GM13977 (cell line): ENCODE data around the gene FGG.

Experiments
- DNase-seq: peaks from one replicate; pipeline ENCODE4 v3.0.0; 2012; ENCODE audit warnings: low spot score
- CTCF ChIP-seq: IDR thresholded peaks from 2 replicates; pipeline ENCODE4 v1.5.1; 2012; ENCODE audit warnings: mild to moderate bottlenecking, control low read depth; ENCODE audit not compliant: insufficient read depth; ENCODE audit errors: extremely low read depth, missing control alignments
- in situ Hi-C: fragments of 300-500 bp; cut with MboI; formaldehyde crosslinking; loops from one replicate; pipeline ENCODE4 v1.12.0; 2022; ENCODE audit warnings: low sequenced_read_pairs, low pct_unique_long_range_greater_than_20kb, mixed read lengths, inconsistent platforms; ENCODE audit not compliant: unreplicated experiment

The FGG gene

GRCh38 chr4:154634058-154634457 is 21.6 kb upstream of the FGG start:
- in situ Hi-C loops = no loop called here
- DNase-seq = no peak
- TF ChIP-seq CTCF = no peak

- TF ChIP-seq CTCF = no peak
- DNase-seq = no peak
- in situ Hi-C loops = no loop called here
These were observed 19.4 kb upstream of the FGG start for GRCh38 chr4:154631828-154632227.

GRCh38 chr4:154630324-154630723 is 17.9 kb upstream of the FGG start:
- DNase-seq = no peak
- in situ Hi-C loops = no loop called here
- TF ChIP-seq CTCF = no peak

- peak; percentile 83 for TF ChIP-seq CTCF
- peak; percentile 79 for DNase-seq
- in situ Hi-C loops = no loop called here
These were observed 14.5 kb upstream of the FGG start for GRCh38 chr4:154626793-154627484.

- no peak for DNase-seq
- in situ Hi-C loops = no loop called here
- TF ChIP-seq CTCF = no peak
These were observed 13.5 kb upstream of the FGG start for GRCh38 chr4:154625971-154626370.

GRCh38 chr4:154623995-154624394 is 11.5 kb upstream of the FGG start:
- TF ChIP-seq CTCF = no peak
- in situ Hi-C loops = no loop called here
- DNase-seq = no peak
